OCI-LY7 (cell line): ENCODE data around the gene LRP1B. TPM values are rescaled to one million over a fixed set of nuclear protein-coding genes. Genes with fewer than 3 reads are reported as not detected.

Experiments
- BruUV-seq: library from RNA; stranded (reverse); fragments of 400-500 nt; replicated peaks from 2 replicates; lab custom pipeline; 2021; lab: Mats Ljungman, UMichigan
- CTCF ChIA-PET: fragments of 300-600 bp; sonication (Branson Sonifier 250); formaldehyde crosslinking; loops from one replicate; lab custom pipeline; 2022; ENCODE audit warnings: antibody characterized with exemption; ENCODE audit not compliant: unreplicated experiment; lab: Charles Lee
- POLR2A ChIA-PET: fragments of 300-600 bp; sonication (Branson Sonifier 250); formaldehyde crosslinking; loops from one replicate; lab custom pipeline; 2022; ENCODE audit warnings: antibody characterized with exemption; lab: Charles Lee
- DNase-seq: peaks from one replicate; pipeline ENCODE4 v3.0.0-alpha.2; 2015; ENCODE audit warnings: low spot score
- H2AFZ ChIP-seq: fragments of 200-600 bp; sonication (generic), shearing (Covaris generic); 2 replicates; pipeline ENCODE4 v1.6.1; 2014; ENCODE audit warnings: mild to moderate bottlenecking, antibody characterized with exemption, low read length, moderate library complexity
- H3K27ac ChIP-seq: fragments of 200-600 bp; sonication (generic); 2 replicates; pipeline ENCODE4 v1.5.1; 2014; ENCODE audit warnings: mixed run types, low read depth, mild to moderate bottlenecking, moderate library complexity, low read length, inconsistent platforms; ENCODE audit not compliant: poor library complexity, severe bottlenecking
- H3K36me3 ChIP-seq: fragments of 200-600 bp; sonication (generic); 2 replicates; pipeline ENCODE4 v1.6.1; 2014; ENCODE audit warnings: mild to moderate bottlenecking, antibody characterized with exemption, low read length, moderate library complexity, mixed read lengths; ENCODE audit not compliant: insufficient read depth
- H3K4me1 ChIP-seq: fragments of 200-600 bp; sonication (generic); 2 replicates; pipeline ENCODE4 v1.5.1; 2014; ENCODE audit warnings: mild to moderate bottlenecking, low read length; ENCODE audit not compliant: insufficient read depth, poor library complexity, severe bottlenecking
- H3K4me2 ChIP-seq: fragments of 200-600 bp; sonication (generic); 2 replicates; pipeline ENCODE4 v1.6.1; 2014; ENCODE audit warnings: mild to moderate bottlenecking, low read length
- H3K4me3 ChIP-seq: fragments of 200-600 bp; sonication (generic); 2 replicates; pipeline ENCODE4 v1.5.1; 2014; ENCODE audit warnings: mild to moderate bottlenecking, low read depth, low read length; ENCODE audit not compliant: poor library complexity, severe bottlenecking
- H3K79me2 ChIP-seq: fragments of 200-600 bp; sonication (generic); 2 replicates; pipeline ENCODE4 v1.6.1; 2016; ENCODE audit warnings: low read depth, mild to moderate bottlenecking, low read length, moderate library complexity, mixed read lengths; ENCODE audit not compliant: insufficient read depth
- H3K9me2 ChIP-seq: fragments of 200-600 bp; sonication (generic); 2 replicates; pipeline ENCODE4 v1.6.1; 2016; ENCODE audit warnings: mild to moderate bottlenecking, low read length, mixed read lengths; ENCODE audit not compliant: insufficient read depth
- H3K9me3 ChIP-seq: fragments of 200-600 bp; sonication (generic); 2 replicates; pipeline ENCODE4 v1.6.1; 2014; ENCODE audit warnings: mild to moderate bottlenecking, mixed run types, low read length, mixed read lengths
- H4K20me1 ChIP-seq: fragments of 200-600 bp; sonication (generic); 2 replicates; pipeline ENCODE4 v1.6.1; 2014; ENCODE audit warnings: mild to moderate bottlenecking, antibody characterized with exemption, low read length, moderate library complexity, mixed read lengths; ENCODE audit not compliant: insufficient read depth
- EZH2phosphoT487 ChIP-seq: fragments of 200-600 bp; sonication (generic); IDR thresholded peaks from 2 replicates; pipeline ENCODE4 v1.6.1; 2018; ENCODE audit warnings: low read depth, borderline replicate concordance, mild to moderate bottlenecking, mixed run types, antibody characterized with exemption, low read length, moderate library complexity, mixed read lengths
- intact Hi-C: fragments of 100-400 bp; cut with micrococcal nuclease; formaldehyde crosslinking; loops from one replicate; pipeline ENCODE4 v1.10.0; 2022; ENCODE audit not compliant: unreplicated experiment
- total RNA-seq, 2 experiments: library from RNA; depleted of rRNA in 1 of 2; stranded (reverse); fragments of >200 nt in 1 of 2; shearing (Covaris generic) in 1 of 2; gene quantifications; 2 replicates each; pipeline ENCODE4 v1.2.3, GENCODE V29; 2014 to 2022
- TF ChIP-seq, protein P1 (sequence below): fragments of 200-600 bp; sonication (generic); conservative IDR thresholded peaks from 2 replicates; pipeline ENCODE4 v1.5.1; 2014; ENCODE audit warnings: mild to moderate bottlenecking, antibody characterized with exemption, low read length, moderate library complexity, mixed read lengths

The LRP1B gene
- total RNA-seq, 2 experiments from 2014 or later: not detected

- no peak overlapping the region for H2AFZ ChIP-seq
- intact Hi-C loops: no loop called here
- H3K27ac ChIP-seq: no peak overlapping the region
- no peak for DNase-seq
- TF ChIP-seq, protein P1, sequence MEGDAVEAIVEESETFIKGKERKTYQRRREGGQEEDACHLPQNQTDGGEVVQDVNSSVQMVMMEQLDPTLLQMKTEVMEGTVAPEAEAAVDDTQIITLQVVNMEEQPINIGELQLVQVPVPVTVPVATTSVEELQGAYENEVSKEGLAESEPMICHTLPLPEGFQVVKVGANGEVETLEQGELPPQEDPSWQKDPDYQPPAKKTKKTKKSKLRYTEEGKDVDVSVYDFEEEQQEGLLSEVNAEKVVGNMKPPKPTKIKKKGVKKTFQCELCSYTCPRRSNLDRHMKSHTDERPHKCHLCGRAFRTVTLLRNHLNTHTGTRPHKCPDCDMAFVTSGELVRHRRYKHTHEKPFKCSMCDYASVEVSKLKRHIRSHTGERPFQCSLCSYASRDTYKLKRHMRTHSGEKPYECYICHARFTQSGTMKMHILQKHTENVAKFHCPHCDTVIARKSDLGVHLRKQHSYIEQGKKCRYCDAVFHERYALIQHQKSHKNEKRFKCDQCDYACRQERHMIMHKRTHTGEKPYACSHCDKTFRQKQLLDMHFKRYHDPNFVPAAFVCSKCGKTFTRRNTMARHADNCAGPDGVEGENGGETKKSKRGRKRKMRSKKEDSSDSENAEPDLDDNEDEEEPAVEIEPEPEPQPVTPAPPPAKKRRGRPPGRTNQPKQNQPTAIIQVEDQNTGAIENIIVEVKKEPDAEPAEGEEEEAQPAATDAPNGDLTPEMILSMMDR: no peak
- no peak for TF ChIP-seq EZH2phosphoT487
- CTCF ChIA-PET: no interaction called here
- no peaks in the 10 kb centered on the region for H3K9me2 ChIP-seq
- H4K20me1 ChIP-seq: no peaks in the 10 kb centered on the region
- no peak overlapping the region for H3K4me3 ChIP-seq
- H3K36me3 ChIP-seq: no peaks in the 10 kb centered on the region
- no peaks in the 10 kb centered on the region for H3K4me1 ChIP-seq
- no TSS peak for BruUV-seq
- POLR2A ChIA-PET: no interaction called here
- no peak overlapping the region for H3K4me2 ChIP-seq
- H3K79me2 ChIP-seq: no peaks in the 10 kb centered on the region
- H3K9me3 ChIP-seq: no peaks in the 10 kb centered on the region
These were observed 261.2 kb downstream of the LRP1B start for GRCh38 chr2:141869572-141869971.

- TF ChIP-seq, protein P1: no peak
- no peak for TF ChIP-seq EZH2phosphoT487
- no peak for DNase-seq
- no peaks in the 10 kb centered on the region for H3K4me1 ChIP-seq
- H3K79me2 ChIP-seq: no peaks in the 10 kb centered on the region
- intact Hi-C loops: no loop called here
- CTCF ChIA-PET: no interaction called here
- H2AFZ ChIP-seq: no peak overlapping the region
- H3K4me3 ChIP-seq: no peak overlapping the region
- H3K36me3 ChIP-seq: no peaks in the 10 kb centered on the region
- no peak overlapping the region for H3K27ac ChIP-seq
- H3K4me2 ChIP-seq: no peak overlapping the region
- H3K9me2 ChIP-seq: no peaks in the 10 kb centered on the region
- POLR2A ChIA-PET: interaction anchor here (0.6 to 1.4 kb wide), 3 partner anchors 18 to 710 kb away, joined by 3 to 4 read pairs (median 3); no protein-coding TSS in a partner anchor
- H3K9me3 ChIP-seq: no peaks in the 10 kb centered on the region
- BruUV-seq: no TSS peak
- no peaks in the 10 kb centered on the region for H4K20me1 ChIP-seq
These were observed 266.9 kb downstream of the LRP1B start for GRCh38 chr2:141863964-141864363.

- H3K27ac ChIP-seq: no peak overlapping the region
- no peak for DNase-seq
- intact Hi-C loops: no loop called here
These were observed 274.4 kb downstream of the LRP1B start for GRCh38 chr2:141856215-141856919.

More at GRCh38 chr2:141856215-141856919, 274.4 kb downstream of the LRP1B start:
- CTCF ChIA-PET: no interaction called here
- H4K20me1 ChIP-seq: no peaks in the 10 kb centered on the region
- TF ChIP-seq EZH2phosphoT487: no peak
- TF ChIP-seq, protein P1: no peak
- no peaks in the 10 kb centered on the region for H3K4me1 ChIP-seq
- H3K79me2 ChIP-seq: no peaks in the 10 kb centered on the region
- H3K4me3 ChIP-seq: no peak overlapping the region
- no peaks in the 10 kb centered on the region for H3K9me3 ChIP-seq
- BruUV-seq: no TSS peak
- no peaks in the 10 kb centered on the region for H3K36me3 ChIP-seq
- H3K4me2 ChIP-seq: no peak overlapping the region
- POLR2A ChIA-PET: interaction anchor here (0.7 kb wide), 1 partner anchor 204 kb away, joined by 3 read pairs; no protein-coding TSS in a partner anchor
- H3K9me2 ChIP-seq: no peaks in the 10 kb centered on the region
- no peak overlapping the region for H2AFZ ChIP-seq
